Right kidney (tissue), 1 donor: ENCODE measurements around the gene SLC10A3.
"Not testable (repeated sequence)": the region's sequence is repeated elsewhere in the genome, so short reads cannot be mapped to it uniquely, and the experiment has no call there.

Experiments
- DNase-seq: peaks from one replicate; pipeline ENCODE4 v3.0.0-alpha.2; 2016

The SLC10A3 gene

DNA sequence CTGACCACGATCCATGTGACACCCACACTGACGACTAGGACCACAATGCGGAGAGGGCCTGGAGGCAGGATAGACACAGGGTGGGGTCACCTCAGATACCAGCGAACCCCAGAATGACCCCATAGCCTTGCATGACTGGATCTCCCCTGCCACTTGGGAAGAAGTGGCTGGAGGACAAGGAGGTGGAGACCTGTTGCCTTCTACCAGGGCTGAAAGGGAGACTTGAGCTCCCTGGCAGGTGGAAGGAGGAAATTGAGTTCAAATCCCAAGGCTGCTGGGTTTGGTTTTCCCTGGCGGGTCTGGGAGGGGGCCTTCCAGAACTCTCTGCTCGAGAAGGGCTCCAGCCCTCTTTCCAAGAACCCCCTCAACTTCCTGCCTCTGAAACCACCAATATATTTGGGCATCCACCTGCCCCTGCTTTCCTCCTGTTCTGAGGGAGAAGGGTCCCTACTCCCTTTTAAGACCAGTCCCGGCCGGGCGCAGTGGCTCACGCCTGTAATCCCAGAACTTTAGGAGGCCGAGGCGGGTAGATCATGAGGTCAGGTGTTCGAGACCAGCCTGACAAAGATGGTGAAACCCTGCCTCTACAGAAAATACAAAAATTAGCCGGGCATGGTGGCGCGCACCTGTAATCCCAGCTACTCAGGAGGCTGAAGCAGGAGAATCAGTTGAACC lies 22.6 kb upstream of the SLC10A3 start:
- no peak for DNase-seq

DNA sequence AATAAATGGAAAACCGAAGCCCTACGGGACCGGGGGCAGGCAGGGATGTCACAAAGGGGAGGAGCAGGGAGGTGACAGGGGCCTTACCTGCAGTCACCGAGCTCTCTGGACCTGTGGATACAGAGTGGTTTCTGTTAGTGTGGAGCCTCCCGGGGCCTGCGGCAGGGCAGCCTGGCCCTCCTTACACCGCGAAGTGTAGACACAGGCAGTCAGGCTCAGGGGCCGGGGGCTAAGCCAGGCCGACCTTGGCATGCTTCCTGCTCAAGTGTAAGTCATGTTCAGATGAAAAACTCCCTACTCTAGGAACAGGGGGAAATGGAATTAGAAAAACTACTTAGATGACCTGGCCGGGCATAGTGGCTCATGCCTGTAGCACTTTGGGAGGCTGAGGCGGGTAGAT lies 21.3 kb upstream of the SLC10A3 start:
- DNase-seq = no peak

DNA sequence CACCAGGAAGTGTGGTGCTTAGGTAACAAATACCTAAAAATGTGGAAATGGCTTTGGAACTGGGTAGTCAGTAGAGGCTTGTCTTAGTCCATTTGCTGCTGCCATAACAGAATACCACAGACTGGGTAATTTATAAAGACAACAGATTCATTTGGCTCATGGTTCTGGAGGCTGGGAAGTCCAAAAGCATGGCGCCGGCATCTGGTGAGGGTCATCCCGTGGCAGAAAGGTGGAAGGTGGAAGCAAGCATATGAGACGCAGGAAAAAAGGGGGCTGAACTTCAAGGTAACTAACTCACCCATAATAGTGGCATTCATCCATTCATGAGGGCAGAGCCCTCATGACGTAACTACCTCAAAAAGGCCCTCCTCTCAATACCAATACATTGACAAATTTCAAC lies 19.0 kb upstream of the SLC10A3 start:
- no peak for DNase-seq

DNA sequence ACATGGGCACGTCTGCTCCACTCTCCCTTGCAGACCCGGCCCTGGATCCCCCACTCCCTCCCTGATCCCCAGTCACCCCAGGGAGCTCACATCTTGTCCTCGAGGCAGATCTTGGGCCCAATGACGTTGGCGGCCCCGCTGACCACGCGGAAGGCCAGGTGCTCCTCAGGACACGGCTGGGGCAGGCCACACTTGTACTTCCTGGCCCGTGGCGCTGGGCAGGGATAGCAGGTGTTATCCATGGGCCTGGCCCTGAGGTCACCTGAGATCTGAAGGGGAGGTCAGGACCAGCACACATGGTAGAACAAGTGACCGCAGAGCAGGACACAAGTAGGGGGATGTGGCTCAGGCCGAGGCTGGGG lies 17.9 kb upstream of the SLC10A3 start:
- DNase-seq = no peak

DNA sequence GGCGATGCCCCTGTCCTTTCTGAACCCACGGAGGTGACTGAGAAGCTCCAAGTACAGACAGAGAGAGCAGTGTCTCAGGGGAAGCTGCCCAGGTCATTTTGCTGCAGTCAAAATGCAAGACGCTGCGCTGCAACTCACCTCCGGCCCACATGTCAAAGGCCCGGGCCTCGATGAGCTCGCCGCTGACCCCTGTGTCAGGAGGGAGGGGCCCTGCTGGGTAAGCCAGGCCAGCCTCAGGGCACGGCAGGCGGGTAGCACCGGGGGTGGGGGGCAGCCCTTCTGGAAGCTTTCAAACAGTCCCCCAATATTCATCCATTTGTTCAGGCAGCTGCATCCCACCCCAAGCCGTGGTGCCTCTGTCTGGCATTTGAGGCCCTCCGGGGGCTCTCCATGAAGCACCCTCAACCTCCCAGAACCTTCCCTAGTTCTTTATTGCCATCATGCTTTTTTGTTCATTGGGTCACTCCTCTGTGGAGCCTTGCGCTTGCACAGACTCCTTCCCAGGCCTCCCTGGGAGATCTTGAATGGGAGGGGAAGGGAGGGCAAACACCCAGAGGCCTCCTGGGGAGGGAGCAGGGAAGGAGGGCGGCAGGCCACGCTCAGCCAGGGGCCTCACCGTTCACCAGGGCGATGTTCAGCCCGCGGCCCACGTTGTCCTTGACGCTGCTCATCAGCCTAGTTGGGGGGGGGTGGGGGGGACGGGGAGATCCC lies 17.4 kb upstream of the SLC10A3 start:
- DNase-seq = no peak

DNA sequence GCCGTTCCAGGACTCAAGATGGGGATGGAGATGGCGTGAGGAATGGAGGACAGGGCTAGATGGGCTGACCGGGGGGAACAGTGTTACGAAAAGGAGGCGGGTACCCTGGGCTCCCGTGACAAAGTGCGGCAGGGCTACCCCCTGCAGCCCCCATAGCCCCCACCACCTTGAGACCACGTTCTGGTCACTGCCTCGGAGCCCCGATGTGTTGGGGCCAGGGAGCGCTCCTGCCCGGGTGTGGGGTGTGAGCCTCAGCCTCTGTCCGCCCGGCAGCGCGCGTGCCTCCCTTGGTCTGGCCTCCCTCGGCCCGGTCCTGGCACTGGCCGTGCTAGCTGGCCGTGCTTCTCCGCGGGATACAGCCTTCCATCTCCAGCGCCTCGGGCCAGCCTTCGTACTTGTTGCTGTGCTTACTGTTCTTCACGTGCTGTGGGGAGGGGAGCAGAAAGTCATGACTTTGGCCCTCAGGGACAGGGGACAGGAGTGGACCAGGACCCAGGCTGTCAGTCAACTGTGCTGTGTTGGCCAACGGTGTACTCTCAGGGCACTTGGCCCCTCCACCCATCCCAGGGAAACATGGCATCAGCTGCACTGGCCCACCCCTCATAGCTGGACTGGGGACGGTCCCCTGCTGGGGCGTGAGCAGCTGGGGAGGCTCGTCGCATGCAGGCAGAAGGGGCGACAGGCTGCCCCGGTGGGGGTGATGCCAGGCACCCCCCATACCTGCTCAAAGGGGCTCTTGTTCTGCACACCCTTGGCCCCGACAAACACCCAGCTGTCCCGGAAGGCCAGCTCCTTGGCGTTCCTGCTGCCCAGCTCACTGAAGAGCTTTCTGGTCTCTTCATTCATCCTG lies 16.3 kb upstream of the SLC10A3 start:
- no peak for DNase-seq

DNA sequence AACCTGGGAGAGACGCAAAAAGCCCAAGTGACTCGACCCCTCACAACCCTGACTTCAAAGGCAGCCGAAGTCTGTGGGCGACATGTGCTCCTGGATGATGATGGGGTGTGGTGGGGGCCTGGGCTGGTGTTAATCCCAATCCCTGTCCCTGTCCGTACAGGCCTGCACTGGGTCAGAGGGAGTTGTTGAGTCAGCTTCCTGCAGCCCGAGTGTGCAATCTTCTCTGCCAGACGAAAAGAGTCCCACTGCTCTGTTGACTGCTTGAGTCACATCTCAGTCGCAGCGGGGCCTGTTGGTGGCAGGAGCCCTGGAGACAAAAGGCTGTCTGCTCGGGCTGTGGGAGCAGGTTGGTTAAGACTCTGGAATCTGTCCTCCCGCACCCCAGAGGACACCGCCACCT lies 15.3 kb upstream of the SLC10A3 start:
- DNase-seq = no peak

DNA sequence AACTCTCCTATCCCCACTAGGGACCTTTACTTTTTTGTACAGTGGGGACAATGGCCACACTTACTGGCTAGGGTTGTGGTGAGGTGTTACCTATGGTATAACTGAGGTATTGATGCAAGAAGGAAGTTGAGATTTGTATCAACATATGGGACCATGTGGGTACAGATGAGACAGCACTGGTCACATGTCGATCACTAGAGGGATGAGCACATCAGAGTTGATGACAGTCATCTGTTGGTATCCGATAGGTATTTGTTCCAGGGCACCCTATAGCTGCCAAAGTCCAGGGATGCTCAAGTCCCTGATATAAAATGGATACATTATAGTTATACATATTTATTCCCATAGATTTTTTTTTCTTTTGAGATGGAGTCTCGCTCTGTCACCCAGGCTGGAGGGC lies 12.6 kb upstream of the SLC10A3 start:
- no peak for DNase-seq

DNA sequence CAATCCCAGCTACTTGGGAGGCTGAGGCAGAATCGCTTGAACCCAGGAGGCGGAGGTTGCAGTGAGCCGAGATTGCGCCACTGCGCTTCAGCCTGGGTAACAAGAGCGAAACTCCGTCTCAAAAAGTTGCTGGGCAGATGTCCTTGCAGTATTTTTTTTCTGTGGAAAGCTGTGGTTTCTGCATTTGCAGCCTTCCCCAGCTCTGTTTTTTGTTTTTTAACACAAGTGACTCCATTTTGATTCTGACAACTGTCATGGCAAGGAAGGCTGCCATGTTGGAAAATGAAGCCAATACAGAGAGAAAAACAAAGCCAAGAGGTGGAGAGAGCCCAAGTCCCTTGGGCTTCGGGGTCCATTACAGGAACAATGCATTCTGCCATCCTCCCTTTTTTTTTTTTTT lies 11.7 kb upstream of the SLC10A3 start:
- no peak for DNase-seq

DNA sequence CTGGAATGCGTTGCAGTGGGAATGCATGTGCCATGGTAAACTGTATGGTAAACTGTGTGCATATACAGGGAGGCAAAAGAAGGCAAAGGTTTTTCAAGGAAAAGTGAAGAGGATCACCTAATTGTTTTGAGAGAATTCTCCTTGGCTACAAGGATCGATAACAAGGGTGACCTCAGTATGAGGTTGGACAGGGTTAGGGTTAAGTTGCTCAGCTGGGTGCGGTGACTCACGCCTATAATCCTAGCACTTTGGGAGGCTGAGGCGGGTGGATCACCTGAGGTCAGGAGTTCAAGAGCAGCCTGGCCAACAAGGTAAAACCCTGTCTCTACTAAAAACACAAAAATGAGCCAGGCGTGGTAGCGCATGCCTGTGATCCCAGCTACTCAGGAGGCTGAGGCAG lies 11.0 kb upstream of the SLC10A3 start:
- not testable (repeated sequence) for DNase-seq

DNA sequence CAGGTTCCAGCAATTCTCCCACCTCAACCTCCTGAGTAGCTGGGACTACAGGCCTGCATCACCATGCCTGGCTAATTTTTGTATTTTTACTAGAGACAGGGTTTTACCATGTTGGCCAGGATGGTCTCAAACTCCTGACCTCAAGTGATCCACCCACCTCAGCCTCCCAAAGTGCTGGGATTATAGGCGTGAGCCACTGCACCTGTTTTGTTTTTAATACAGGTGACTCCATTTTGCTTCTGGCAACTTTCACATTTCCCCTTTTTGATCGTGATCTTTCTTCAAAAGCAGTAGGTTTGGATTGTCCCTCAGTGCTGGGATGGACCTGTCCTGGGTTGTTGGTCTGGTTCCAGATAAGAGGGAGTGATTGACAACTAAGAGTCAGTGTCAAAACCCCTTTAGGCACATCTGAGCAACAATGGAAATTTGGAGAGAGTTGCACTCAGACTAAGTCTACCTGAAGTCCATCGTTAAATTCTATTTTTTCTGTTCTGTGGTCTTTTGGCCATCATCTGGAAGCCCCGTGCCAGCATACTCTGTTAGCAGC lies 6.2 kb upstream of the SLC10A3 start:
- DNase-seq = not testable (repeated sequence)

DNA sequence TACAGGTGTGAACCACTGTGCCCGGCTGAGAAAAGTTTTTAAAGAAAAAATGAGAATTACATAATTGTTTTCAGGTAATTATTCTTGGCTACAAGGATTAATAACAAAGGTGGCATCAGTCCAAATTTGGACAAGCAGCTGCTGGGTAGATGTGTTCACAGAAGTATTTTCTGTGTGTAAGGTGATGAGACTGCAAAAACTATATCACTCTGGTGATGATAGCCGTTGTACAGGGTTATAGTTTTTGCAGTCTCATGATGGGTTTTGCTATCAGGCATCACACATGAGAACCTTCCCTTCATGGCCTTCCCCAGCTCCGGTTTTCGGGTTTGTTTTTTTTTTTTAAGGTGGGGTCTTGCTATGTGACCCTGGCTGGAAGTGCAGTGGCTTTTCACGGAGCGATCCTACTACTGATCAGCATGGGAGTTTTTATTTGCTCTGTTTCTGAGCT lies 5.1 kb upstream of the SLC10A3 start:
- DNase-seq = no peak

DNA sequence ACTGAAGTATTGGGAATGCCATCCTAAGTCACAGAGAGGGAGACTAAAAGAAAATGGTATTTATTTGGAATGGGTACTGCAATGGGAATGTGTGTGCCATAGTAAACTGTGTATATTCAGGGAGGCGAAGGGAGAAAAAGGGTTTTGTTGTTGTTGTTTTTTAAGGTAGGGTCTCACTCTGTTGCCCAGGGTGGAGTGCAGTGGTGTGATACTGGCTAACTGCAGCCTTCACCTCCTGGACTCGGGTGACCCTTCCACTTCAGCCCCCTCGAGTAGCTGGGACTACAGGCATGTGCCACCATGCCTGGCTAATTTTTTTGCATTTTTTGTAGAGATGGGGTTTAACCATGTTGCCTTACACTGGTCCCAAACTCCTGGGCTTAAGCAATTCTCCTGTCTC lies 4.3 kb upstream of the SLC10A3 start:
- DNase-seq = no peak

DNA sequence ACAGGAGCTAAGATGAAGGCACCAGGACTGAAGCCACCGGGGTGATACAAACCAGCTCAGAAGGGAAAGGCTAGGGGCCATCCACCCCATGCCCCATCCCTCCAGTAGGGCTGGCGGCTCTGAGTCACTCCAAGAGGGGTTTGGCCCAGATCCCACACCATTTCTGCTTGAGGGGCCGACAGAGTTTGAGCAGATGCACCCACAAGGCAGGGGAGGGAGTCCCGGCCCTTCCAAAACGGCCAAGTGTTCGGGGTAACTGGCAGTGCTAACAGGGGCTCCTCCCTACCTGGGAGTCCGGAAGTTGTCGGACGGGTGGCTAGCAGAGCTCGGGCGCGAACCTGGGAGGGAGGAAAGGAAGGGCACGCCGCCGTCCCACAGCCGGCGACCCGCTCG lies 412 bp downstream of the SLC10A3 start:
- peak; percentile 52 for DNase-seq

DNA sequence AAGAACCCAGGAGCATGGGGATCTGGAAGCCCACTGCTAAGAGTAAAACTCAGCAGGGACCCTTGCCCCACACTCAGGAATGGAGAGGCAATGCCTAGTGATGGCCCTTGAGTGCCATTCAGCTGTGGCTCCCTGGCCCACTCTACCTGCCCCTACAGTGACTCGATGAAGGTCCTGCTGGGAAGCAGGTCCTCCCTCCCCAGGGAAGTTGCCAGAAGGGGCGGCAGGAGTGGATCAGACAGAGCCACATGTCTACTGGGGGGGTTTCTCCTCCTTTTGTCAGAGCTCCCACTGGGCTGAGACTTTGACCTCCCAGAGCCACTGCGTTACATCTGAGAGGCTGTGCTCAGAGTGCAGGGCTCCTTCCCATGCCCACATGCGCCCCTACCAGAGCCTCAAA lies 1.2 kb downstream of the SLC10A3 start:
- DNase-seq = no peak

DNA sequence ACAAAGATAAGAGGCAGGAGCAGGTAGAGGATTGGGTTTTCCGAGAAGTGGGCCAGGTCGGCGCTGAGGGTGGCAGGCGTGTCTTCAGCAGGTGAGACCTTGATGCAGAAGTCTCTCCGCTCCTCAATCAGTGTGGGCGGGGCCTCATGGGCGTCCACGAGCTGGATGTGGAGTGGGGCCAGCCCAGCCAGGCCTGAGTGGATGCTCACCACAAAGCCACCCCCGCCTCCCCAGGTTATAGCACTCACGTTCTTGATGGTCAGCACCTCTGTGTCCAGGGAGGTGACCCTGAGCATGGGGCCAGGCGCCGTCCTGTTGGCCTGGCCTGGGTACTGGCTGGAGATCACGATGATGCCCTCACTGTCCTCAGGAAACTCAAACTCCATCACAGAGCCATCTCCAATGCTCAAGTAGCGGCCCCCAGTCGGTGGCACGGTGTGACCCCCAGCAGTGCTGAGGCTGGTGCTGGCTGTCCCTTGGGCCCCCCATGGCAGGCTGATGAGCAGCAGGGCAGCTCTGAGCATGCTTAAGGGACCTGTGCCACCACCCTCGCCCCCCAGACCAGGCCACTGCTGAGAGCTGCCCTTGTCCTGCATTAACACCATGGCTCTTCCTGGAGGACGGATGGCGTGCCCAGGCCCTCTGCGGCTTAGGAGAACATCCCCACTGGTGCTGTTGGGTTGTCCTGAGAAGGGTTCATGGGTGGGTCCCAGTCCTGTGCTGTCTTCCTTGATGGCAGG lies 1.9 kb downstream of the SLC10A3 start:
- no peak for DNase-seq

DNA sequence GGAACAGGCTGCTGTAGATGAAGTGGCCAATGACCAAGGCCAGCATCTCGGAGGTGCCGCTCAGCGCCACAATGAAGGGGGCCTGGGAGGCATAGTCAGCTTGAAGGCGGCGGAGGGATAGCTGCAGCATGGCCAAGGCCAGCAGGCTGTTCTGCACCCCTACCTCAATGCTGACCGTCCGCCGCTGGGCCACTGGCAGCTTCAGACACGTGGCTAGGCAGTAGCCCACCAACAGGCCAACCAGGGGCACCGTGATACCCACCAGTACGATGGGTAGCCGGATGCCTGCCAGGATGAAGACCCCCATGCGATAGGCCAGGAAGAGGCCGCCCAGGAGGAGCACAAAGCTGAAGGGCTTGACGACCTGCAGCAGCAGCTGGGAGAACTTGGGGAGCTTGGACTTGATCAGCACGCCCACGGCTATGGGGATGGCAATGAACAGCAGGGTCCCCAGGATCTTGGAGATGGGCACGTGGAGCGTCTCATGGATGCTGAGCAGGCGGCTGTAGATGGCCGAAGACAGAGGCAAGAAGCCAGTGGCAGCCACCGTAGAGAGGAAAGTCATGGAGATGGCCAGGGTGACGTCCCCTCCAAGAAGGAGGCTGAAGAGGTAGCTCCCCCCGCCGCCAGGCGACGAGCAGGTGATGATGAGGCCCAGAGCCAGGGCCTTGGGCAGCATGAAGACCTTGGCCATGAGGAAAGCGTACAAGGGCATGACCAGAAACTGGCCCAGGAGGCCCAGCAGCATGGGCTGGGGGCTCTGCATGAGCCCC lies 2.7 kb downstream of the SLC10A3 start:
- no peak for DNase-seq

DNA sequence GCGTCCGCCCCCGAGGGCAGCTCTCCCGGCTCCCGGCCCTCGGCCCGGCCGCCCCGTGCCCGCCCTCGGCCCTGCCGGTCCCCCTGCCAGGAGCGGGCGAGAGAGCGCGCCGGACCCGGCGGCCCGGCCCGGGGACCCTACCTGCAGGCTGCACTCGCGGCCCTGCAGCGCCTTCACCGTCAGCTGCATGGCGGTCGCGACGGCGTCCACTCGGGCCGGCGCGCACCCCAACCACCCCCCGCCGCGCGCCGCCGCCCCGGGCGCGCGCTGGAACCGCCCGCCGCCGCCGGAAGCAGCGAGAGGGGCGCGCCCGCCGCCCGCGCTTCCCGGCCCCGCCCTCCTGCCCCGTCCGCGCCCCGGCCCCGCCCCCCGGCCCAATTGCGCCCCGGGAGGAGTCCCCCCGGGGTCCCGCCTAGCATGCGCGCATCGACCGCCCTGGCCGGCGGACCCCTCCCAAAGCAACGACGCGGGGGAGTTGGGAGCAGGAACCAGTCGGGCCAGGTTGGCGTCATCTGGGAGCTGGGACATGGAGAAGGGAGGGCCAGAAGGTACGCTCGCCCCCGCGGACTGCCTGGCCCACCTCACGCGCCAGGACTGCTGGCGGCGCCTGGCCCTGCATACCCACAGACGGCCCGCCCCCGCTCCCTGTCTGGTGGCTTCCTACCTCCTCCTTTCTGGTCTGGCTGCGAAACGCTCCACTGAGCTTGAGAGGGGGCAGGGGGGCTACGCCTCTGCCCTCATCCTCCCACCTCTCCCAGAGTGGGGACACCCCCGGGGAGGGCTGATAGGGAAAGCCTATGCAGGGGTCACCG lies 3.8 kb downstream of the SLC10A3 start, which contains the start of gene UBL4A:
Gene UBL4A (minus strand): TSS at position 220 of the 812 bp plus-strand sequence. CDS start 31 bp downstream, at position 189.
- peak; percentile 66 for DNase-seq

DNA sequence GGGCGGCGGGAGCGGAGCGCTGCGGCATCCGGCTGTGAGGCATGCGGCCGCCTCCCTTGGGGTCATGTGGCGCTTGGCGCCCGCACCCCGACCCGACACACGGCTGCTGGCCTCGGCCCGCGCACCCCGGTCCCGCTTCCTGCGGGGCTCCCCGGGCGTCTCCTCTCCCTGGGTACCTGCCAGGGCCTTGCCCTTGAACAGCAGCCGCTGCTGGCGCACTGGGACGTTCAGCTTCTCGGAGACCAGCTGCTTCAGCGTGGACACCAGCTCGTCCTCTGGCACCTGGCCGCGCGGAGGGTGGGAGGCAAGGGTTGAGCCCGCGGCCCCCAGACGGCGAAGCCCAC lies 4.4 kb downstream of the SLC10A3 start:
- peak; percentile 58 for DNase-seq
